ENCODE measurements around the gene PSAT1.

Gene PSAT1

DNA sequence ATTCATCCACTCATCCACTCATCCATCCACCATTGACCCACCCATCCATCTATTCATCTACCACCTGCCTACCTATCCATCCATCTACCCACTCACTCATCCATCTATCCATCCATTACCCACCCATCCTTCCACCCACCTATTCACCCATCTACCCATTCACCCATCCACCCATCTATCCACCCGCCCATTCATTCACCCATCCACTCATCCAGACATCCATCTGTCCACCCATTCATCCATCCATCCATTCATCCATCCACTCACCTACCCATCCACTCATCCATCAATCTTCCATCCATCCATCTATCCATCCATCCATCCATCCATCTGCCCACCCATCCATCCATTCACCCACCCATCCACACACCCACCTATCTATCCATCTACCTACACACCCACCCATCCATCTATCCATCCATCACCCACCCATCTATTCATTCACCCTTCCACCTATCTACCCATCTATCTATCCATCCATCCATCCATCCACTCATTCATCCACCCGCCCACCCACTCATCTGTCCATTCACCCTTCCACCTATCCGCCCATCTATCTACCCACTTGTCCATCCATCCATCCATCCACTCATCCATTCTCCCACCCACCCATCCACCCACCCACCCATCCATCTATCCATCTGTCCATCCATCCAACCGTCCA lies 23.2 kb downstream of the PSAT1 start:
- DNase-seq: no peak

DNA sequence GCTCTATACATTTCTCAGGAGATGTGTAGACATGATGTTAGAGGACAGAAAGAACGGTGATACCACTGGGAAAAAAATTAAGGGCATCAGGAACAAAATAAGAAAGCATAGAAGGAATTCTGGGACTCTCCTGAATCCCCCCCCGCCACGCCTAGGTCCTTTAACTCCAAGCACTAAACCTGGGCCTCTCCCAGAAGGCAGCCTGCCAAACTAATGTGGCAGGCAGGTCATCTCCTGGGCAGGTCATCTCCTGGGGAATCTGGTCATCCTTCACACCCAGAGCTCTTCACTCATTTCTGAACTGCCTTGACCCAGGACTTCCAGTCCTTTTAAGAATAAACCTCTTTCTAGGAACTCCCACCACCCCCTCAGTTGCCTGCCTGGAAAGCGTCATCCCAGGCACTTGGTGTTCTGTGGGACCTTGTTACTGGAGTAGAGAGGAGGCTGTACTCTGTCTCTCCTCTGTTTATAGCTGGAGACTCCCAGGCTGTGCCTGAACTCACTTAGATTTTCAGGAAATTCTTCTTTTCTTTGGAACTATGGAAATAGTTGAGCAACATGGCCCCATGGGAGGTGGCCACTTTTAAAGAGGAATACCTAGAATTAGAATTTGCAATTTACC lies 24.1 kb downstream of the PSAT1 start:
- no peak for DNase-seq

DNA sequence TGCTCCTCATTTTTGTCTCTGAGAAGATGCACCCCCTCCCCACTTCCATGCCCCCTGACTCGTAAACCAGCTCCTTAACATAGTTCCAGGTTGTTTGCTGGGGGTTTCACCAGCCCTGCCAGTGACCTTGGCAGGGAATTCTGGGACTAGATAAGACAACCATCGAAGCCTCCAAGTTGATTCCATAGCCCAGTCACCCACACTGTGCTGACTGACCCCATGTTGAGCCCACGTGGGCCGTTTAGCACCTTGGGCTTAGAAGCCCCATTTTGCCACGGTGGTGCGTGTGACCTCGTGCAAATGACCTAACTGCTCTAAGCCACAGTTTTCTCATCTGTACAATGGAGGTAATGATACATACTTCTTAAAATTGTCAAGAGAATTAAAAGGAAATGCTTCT lies 24.6 kb downstream of the PSAT1 start:
- no peak for DNase-seq

DNA sequence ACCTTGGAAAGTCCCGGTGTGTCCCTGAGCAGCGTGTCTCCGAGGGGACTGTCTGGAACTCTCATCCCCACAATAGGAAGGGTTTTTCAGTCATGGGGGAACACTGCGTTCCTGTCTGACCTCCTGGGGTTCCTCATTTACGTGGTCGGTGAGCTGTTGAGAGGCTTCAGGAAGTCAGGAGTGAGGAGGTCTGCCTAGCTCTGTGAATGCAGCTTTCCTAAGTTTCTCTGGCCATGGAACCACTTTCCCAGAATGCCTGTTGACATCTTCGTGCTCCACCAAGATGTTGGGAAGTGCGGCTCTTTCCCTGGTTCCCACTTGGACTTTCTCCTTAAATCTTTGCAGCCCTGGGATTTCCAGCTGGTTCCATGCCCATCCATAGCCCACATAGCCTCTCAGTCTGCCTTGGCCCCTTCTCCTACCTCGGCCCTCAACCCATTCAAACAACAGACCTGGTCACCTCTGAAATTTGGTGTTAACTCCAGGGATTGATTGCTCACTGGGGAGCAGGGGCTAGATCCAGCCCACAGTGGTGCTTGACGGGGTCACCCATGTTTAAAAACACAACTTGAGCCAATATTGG lies 27.2 kb downstream of the PSAT1 start:
- DNase-seq: no peak

DNA sequence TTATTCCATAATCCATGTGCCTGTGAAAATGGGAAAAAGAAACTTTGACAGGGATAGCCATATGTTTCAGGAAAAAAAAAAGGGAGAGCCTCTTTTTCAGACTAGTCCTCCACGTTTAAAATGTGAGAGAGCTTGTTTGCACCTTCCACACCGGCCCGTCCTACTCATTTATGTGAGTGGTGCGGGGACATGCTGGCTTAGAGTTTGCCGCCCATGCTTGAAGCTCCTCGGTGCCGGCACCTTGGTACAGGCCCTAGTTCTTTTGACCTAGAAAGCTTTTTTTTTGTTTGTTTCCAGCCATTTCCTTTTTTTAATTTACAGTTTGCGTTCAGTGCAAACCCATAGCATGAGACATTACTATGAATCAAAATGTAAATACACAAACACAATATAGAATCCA lies 27.8 kb downstream of the PSAT1 start:
- no peak for DNase-seq

DNA sequence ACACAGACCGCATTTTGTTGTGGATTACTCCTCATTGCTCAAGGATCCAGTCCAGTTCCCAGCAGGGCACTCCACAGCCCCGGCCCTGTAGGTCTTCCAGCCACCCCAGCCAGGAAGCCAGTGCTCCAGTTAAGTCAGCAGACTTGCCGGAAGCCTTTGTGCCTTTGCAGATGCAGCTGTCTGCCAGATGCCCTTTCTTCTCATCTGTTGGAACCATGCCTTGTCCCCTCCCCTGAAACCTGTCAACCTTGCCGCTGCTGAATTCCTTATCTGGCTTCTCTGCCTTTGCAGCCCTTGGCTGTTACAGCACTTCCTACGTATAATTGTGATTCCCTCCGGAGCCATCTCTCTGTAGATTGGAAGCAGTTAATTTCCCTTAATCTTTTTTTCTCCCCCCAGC lies 28.4 kb downstream of the PSAT1 start:
- no peak for DNase-seq

DNA sequence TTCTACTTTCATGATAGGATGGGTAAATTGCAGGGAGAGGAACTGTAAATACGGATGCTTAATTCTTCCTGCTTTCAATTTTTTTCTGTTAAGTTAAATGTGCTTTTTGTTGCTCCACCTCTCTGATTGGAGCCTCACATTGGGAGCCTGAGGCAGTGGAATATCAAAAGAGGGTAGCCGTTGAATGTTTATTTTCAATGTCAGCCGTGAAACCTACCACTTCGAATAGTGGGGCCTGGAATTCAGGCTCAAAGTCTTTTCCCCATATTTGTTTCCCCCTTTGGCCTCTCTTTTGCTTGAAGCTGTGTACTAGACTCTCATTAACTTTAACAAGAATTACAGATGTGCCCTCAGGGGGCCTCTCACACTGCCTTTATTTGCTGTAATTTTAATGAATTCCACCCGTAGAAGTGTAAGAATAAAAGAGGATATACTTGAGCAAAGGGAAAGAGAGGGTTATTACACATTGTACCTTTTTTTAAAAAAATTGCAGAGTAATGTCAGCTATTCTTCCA lies 29.0 kb downstream of the PSAT1 start:
- DNase-seq: no peak

DNA sequence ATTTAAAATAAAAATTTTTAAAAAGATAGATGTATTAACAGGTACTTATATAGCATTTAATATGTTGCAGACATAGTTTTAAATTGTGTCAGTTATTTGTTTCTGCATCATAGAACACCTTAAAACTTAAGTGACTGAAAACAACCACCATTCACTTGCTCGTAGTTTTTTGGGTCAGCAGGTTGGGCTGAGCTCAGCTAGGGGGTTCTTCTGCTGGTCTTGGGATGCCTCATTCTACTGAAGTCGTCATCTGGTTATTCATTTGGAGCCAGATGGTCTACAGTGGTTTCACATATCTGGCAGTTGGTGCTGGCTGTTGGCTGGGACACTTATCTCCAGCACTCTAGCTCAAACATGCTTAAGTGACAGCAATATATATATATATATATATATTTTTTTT lies 29.6 kb downstream of the PSAT1 start:
- no peak for DNase-seq

DNA sequence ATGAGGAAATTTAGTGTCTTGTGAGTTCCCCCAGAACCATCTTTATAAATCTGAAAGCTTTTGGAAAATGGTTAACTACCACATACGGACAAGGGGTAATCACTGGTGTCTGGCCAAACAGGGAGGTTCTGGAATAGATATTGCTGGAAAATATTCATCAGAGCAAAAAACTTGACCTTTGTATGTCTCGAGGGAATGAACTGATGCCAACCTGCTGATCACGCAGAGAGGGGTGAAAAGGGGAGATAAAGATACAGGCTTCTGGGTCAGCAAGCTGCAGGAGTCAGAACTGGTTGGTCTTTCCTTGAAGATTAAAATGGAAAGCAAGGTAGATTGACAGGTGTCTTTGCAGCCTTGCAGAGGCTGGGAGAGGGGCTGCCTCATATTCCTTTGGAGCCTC lies 35.5 kb downstream of the PSAT1 start:
- no peak for DNase-seq

DNA sequence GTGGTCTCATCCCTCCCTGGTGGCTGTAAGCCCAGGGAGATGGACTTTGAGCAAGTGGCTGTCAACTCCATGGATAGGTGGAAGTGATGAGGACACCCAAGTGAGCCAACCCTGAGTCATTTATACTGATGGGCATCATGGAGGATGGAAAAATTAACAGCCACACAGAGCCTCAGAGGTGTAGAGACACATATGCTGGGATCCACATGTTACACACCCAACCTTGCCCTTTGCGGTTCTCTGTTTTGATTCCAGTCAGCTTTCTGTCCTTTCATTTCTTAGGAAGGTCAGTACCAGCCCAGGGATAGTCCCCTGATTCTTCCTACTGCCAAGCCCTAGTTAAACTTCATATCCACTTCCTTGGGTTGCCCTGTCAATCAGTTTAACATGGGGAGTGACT lies 51.9 kb downstream of the PSAT1 start:
- DNase-seq: no peak

DNA sequence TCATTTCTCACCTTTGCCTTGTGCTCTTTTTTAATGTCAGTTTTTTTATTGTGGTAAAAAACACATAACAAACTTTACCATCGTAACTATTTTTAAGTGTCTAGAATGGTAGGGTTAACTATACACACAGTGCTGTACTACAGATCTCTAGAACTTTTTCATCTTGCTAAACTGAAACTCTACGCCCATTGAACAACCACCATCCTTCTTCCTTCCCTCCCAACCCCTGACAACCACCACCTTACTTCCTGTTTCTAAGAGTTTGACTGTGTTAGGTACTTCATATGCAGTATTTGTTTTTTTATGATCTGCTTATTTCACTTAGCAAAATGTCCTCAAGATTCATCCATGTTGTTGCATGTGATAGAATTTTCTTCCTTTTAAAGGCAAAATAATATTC lies 54.9 kb downstream of the PSAT1 start:
- no peak for DNase-seq

DNA sequence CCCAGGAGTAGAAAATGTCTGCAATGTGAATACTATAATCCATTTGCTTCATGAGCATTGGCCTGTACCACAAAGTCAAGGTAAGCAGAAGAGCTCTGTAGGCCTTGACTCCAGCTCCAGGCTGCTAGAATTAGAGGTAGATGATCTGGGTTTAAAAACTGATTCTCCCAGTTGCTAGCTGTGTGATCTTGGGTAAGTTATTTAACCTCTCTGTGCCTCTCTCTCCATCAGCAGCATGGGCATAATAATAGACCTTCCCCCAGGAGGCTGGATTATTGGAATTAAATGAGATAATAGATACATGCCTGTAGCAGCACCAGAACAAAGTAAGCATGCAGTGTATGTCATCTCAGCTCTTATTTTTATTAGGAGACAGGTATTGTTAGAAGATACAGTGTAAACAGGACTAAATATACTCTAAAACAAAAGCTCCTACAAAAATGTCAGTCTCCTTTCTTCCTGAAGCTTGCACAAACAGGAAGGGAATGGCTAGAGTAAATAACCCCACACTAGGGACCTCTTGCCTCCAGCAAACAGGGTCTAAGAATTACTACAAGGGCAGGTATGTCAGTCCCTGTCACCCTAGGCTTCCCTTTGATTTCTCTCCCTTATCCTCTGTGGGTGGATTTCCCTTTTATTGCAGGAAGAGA lies 57.5 kb downstream of the PSAT1 start:
- DNase-seq: no peak

DNA sequence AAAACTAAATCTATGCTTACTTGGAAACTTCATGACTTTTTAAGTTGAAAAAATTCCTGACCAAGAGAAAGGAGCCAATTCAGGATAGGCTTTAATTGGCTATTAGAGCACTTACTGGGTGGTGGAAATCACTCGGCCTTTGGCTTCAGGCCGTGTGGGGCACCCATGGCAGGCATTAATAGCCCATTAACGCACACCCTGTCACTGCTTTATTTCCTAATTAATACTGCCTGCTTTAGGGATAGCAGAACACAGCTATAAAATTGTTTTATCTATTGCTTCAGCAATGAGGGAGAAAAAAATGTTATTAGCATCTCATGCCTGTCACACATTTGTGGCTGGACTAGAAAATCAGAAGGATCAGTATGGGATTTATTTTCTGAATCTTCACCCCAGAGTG lies 58.1 kb downstream of the PSAT1 start:
- DNase-seq: no peak

DNA sequence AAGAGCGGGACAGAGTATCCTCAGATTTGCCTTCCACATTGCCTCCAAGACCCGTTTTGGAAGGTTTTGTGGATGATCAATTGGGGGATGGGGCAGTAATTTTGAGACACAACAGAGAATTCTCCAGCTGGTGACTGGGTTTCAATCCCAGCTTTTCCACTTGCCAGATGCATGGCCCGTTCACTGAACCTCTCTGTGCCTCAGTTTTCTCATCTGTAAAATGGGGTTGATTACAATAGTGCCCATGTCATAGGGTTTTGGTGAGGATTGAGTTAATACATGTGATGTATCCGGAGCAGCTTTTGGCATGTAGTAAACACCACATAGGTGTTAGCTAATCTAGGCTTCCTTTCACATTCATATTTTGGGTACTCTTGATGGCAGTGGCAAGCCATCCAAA lies 59.7 kb downstream of the PSAT1 start:
- no peak for DNase-seq

DNA sequence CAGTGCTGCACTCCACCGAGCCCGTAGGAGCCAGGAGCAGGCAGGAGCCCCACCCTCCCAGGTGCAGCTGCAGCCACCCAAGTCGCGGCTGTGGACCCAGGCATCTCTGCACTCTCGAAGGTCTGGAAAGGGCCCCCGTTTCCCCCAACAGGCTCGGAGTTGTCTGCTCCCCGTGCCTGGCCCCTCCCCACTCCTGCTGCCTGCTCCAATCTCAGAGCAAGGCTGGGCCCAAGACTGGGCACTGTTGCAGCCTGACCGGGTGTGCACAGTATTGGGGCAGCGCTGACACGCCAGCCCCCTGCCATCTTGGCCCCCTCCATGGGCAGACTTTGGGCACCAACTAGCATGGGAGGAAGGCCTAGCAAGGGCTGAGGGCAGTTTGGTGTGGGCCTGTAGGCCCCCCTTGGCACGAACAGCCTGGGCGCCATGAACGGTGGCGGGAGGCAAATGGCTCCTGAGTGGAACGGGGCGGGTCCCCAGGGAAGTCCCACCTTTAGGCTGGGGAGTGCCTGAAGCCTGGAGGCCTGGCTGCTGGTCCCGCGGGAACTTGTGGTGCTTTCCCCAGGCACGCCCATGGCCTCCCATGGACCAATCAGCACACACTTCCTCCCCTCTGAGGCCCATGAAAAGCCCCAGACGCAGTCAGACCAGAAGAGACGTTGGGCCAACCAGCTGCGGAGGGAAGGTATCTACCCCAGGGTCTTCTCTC lies 60.4 kb downstream of the PSAT1 start:
- no peak for DNase-seq

DNA sequence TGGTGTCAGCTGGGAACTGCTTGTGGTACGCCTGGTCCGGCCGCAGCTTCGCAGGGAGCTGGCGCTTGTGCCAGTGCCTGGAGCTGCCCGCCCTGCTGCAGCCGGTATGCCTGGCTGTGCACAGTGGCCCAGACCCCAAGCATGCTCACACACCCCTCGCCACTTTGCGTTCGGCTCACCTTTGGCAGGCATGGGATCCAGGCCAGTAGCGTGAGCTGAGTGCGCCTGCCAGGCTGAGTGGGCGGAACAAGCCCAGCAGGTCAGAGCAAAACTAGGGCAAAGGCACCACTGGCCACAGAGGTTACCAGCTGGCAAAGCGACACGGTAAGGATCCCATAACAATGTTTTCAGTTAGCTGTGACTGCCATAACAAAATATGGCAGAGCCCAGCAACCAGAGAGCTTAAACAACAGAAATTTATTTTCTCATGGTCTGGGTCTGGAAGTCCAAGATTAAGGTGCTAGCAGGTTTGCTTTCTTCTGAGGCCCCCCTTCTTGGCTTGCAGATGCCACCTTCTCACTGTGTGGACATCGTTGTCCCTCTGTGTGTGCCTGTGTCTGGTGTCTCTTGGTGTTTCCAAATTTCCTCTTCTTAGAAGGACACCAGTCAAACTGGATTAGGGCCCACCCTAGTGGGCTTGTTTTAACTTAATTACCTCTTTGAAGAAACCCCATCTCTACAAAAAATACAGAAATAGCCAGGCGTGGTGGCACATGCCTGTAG lies 61.6 kb downstream of the PSAT1 start:
- DNase-seq: no peak

DNA sequence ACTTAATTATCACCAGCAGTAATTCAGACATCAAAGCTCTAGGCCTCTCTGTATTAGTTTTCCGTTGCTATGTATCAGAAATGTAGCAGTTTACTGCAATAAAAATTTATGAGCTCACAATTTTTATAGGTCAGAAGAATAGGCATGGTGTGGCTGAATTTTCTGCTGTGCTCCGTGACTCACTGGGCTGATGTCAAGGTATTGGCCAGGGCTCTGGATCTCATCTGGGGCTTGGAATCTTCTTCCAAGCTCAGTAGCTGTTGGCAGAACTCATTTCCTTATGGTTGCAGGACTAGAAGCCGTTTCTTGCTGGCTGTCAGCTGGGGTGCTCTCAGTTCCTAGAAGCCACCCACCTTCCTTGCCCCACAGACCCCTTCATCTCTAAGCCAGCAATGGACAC lies 66.3 kb downstream of the PSAT1 start:
- no peak for DNase-seq

DNA sequence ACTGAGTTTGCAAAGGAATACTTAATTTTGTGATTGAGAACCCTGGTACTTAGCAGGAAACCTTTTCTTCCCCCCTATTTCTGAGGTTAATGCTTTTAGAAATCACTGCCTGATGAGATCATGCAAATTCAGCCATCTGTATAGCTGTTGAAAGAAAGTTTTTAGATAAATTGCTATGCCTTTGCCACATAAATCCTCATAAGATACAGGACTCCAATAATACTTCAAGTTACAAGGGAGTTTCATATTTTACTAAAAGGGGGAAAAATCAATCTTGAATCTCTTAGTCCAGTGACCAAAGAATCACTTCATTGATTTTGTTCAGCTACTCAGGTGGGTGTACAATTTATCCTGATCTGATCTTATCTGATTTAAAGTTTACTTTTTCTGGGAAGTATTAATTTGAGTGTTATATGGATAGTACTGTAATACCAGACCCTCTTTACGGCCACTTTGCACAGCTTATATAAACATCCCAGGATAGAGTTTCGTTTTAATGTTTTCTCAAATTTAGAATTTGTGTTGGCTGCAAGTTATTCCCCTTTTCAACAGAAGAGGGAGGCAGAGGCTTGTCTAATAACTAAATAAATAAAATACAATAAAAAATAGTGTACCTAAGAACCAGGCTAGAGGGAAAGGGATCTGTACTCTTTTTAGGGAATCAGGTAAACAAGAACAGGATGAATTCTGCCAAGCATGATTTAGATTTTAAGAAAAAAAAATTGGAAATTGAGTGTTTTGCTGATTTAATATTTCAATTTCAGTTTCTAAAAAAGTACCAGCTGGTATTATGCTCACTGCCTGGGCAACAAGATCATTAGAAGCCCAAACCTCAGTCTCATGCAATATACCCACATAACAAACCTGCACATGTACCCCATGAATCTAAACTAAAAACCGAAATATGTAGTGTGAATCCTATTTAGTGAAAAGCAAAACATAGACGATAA lies 69.1 kb downstream of the PSAT1 start:
- no peak for DNase-seq

DNA sequence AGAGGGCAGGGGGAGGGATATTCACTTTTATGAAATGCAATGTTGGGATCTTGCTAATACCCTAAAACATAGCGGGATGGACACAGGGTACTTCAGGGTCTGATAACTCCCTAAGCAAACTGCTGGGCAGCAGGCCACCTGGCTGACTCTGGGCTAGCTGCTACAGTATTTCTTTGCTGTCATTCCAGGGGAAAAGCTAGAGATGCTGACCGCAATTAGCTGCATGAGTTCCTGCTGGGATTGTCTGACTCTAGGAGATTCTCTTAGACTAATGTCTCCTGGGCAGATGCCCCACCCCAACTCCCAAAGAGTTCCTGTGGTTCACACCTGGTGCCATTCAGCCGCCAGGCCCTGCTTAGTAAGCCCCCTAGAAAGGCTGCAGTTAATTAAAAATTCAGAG lies 69.9 kb downstream of the PSAT1 start:
- no peak for DNase-seq

DNA sequence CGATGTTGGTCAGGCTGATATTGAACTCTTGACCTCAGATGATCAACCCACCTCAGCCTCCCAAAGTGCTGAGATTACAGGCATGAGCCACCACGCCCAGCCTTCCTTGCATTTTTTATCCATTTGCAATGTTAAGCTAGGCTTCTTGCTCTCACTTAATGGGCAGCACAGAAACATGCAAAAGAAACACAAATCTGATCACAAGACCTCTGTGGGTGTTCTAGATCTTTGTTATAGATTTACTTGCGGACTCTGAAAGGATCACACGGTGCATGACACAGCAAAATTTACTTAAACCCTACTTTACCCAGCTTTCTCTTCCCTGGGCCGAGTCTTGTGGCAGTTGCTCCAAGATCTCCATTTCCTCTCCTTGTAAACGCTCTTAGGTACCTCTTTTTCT lies 71.3 kb downstream of the PSAT1 start:
- no peak for DNase-seq

DNA sequence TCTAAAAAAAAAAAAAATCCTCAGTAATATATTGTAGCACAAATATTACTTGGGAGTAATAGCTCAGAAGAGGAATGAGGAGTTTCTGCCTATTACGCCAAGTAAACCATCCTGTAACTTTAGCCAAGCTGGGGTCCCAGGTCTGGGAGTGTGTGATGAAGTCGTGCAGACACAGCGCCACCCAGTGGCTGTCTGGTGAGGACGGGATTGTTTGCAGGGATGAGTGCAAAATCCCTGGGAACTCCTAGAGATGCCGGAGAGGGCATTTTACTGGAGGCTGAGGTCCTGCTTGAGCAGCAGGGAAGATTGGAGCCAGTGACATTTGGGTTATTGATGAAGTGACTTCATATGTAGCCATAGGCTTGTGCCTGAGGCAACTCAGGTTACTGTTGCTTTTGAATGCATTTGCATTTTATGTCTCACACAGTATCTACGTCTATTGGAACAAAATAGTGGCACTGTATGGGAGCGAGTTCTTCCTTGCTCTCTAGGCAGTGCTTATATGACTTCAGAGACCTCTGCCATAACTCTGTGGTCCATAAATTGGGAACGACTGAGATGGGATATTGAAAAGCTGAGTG lies 72.8 kb downstream of the PSAT1 start:
- DNase-seq: peak; percentile 36 to 50
